ENCODE measurements around the gene RAB3GAP2.
A peak's percentile ranks its signal among the peaks of the same experiment; 100 is the strongest.

Gene RAB3GAP2

GRCh38 chr1:220274251-220274855, 2.1 kb upstream of the RAB3GAP2 start:
- no peak for TF ChIP-seq EZH2phosphoT487 (IDR thresholded peaks at IDR 0.05; ENCODE audit: borderline replicate concordance, low read length)
- no peak for TF ChIP-seq CTCF (IDR thresholded peaks at IDR 0.05; ENCODE audit: low read depth, low read length, poor library complexity, severe bottlenecking)
- Histone ChIP-seq H3K79me2 (ENCODE audit: control insufficient read depth, low read length) (peaks cover 28% of the 10 kb centered on the region), H3K9me3 (ENCODE audit: control insufficient read depth, insufficient read depth, low read length) (no peaks in the 10 kb centered on the region), H3K9me2 (replicated peaks; ENCODE audit: control insufficient read depth, low read length) (no peaks in the 10 kb centered on the region), H3K27ac (ENCODE audit: low read depth, low read length) (no peak overlapping the region), H3K4me3 (ENCODE audit: low read length) (no peak overlapping the region), H3K36me3 (ENCODE audit: control insufficient read depth, low read length) (peaks cover 24% of the 10 kb centered on the region), H3K4me2 (ENCODE audit: low read length) (no peak overlapping the region), H3K27me3 (ENCODE audit: control insufficient read depth, low read length) (peaks cover 5% of the 10 kb centered on the region; the same call in 1 of the 2 replicates), H3F3A (ENCODE audit: control insufficient read depth, insufficient read depth) (no peaks in the 10 kb centered on the region), H4K20me1 (ENCODE audit: control insufficient read depth, insufficient read depth, low read depth, low read length) (no peaks in the 10 kb centered on the region), H3K4me1 (ENCODE audit: control insufficient read depth, low read length) (peaks cover 21% of the 10 kb centered on the region)

GRCh38 chr1:220272841-220273090, 513 bp upstream of the RAB3GAP2 start:
- H3K79me2 ChIP-seq (ENCODE audit: control insufficient read depth, low read length), result peaks cover 44% of the 10 kb centered on the region
- no peaks in the 10 kb centered on the region for H3K9me3 ChIP-seq (ENCODE audit: control insufficient read depth, insufficient read depth, low read length)
- peak overlapping the region; percentile 61 for H3K27ac ChIP-seq (ENCODE audit: low read depth, low read length)
- H3K4me2 ChIP-seq (ENCODE audit: low read length), result peak overlapping the region; percentile 93
- no peaks in the 10 kb centered on the region for H3K9me2 ChIP-seq (replicated peaks; ENCODE audit: control insufficient read depth, low read length)
- no peak for TF ChIP-seq EZH2phosphoT487 (IDR thresholded peaks at IDR 0.05; ENCODE audit: borderline replicate concordance, low read length)
- TF ChIP-seq CTCF (IDR thresholded peaks at IDR 0.05; ENCODE audit: low read depth, low read length, poor library complexity, severe bottlenecking), result no peak
- H4K20me1 ChIP-seq (ENCODE audit: control insufficient read depth, insufficient read depth, low read depth, low read length), result no peaks in the 10 kb centered on the region
- H3K36me3 ChIP-seq (ENCODE audit: control insufficient read depth, low read length), result peaks cover 39% of the 10 kb centered on the region
- peak overlapping the region; percentile 87 for H3K4me3 ChIP-seq (ENCODE audit: low read length)
- peaks cover 24% of the 10 kb centered on the region for H3K4me1 ChIP-seq (ENCODE audit: control insufficient read depth, low read length)
- H3K27me3 ChIP-seq (ENCODE audit: control insufficient read depth, low read length), result no peaks in the 10 kb centered on the region
- no peaks in the 10 kb centered on the region for H3F3A ChIP-seq (ENCODE audit: control insufficient read depth, insufficient read depth)

- H3K9me3 ChIP-seq (ENCODE audit: control insufficient read depth, insufficient read depth, low read length), result no peaks in the 10 kb centered on the region
- H3K4me3 ChIP-seq (ENCODE audit: low read length), result peak overlapping the region; percentile 87
- peaks cover 55% of the 10 kb centered on the region for H3K79me2 ChIP-seq (ENCODE audit: control insufficient read depth, low read length)
- no peaks in the 10 kb centered on the region for H3K27me3 ChIP-seq (ENCODE audit: control insufficient read depth, low read length)
- peaks cover 24% of the 10 kb centered on the region for H3K4me1 ChIP-seq (ENCODE audit: control insufficient read depth, low read length)
- no peaks in the 10 kb centered on the region for H4K20me1 ChIP-seq (ENCODE audit: control insufficient read depth, insufficient read depth, low read depth, low read length)
- peak overlapping the region; percentile 61 for H3K27ac ChIP-seq (ENCODE audit: low read depth, low read length)
- TF ChIP-seq EZH2phosphoT487 (IDR thresholded peaks at IDR 0.05; ENCODE audit: borderline replicate concordance, low read length) (no peak), CTCF (IDR thresholded peaks at IDR 0.05; ENCODE audit: low read depth, low read length, poor library complexity, severe bottlenecking) (no peak)
- no peaks in the 10 kb centered on the region for H3K9me2 ChIP-seq (replicated peaks; ENCODE audit: control insufficient read depth, low read length)
- peaks cover 50% of the 10 kb centered on the region for H3K36me3 ChIP-seq (ENCODE audit: control insufficient read depth, low read length)
- no peaks in the 10 kb centered on the region for H3F3A ChIP-seq (ENCODE audit: control insufficient read depth, insufficient read depth)
- H3K4me2 ChIP-seq (ENCODE audit: low read length), result peak overlapping the region; percentile 93
These were observed 577 bp downstream of the RAB3GAP2 start for GRCh38 chr1:220271706-220272046.
